Esophagus muscularis mucosa (tissue), 4 donors: ENCODE data around the gene SELL. TPM values are rescaled to one million over a fixed set of nuclear protein-coding genes. Genes with fewer than 3 reads are reported as not detected.
"Not testable (repeated sequence)": the region's sequence is repeated elsewhere in the genome, so short reads cannot be mapped to it uniquely, and the experiment has no call there.

Source experiments
- DNase-seq: peaks from one replicate; pipeline ENCODE4 v3.0.0-alpha.2; 2017; ENCODE audit errors: extremely low spot score
- H3K27ac ChIP-seq, 4 donors: fragments of 200-600 bp; sonication (generic); replicated peaks in 1 of 4; 1 replicate in 3 of 4; 2 replicates in 1 of 4; pipeline ENCODE4 v1.5.1; 2016 to 2019; ENCODE audit warnings: mild to moderate bottlenecking in 1 of 4
- H3K27me3 ChIP-seq, 4 donors: fragments of 200-600 bp; sonication (generic); one replicate each; pipeline versions ENCODE4 v1.5.1 to v1.6.0; 2016 to 2019
- H3K36me3 ChIP-seq, 4 donors: fragments of 200-600 bp; sonication (generic); one replicate each; pipeline ENCODE4 v1.5.1; 2016 to 2019
- H3K4me1 ChIP-seq, 4 donors: fragments of 200-600 bp; sonication (generic); one replicate each; pipeline ENCODE4 v1.5.1; 2016 to 2019
- H3K4me3 ChIP-seq, 4 donors: fragments of 200-600 bp; sonication (generic); 1 replicate in 2 of 4; 2 replicates in 2 of 4; pipeline ENCODE4 v1.5.1; 2016 to 2019; ENCODE audit warnings: mild to moderate bottlenecking in 4 of 4, moderate library complexity in 1 of 4
- H3K9me3 ChIP-seq, 4 donors: fragments of 200-600 bp; sonication (generic); 1 replicate in 3 of 4; 2 replicates in 1 of 4; pipeline ENCODE4 v1.5.1; 2016 to 2019
- EP300 ChIP-seq: sonication (generic); formaldehyde crosslinking; IDR thresholded peaks from one replicate; pipeline ENCODE4 v1.6.1; 2017; ENCODE audit warnings: antibody characterized with exemption
- POLR2A ChIP-seq: fragments of 450-650 bp; IDR thresholded peaks from one replicate; pipeline ENCODE4 v1.6.1; 2017; ENCODE audit warnings: antibody characterized with exemption, moderate library complexity, mild to moderate bottlenecking, low read depth
- POLR2AphosphoS5 ChIP-seq, 2 donors: sonication (generic); formaldehyde crosslinking; IDR thresholded peaks; one replicate each; pipeline ENCODE4 v1.6.1; 2017; ENCODE audit warnings: antibody characterized with exemption in 2 of 2
- WGBS: methylation state at CpG from one replicate; pipeline ENCODE4 v1.1.5; 2018; 5-methylcytosine and 5-hydroxymethylcytosine counted together
- intact Hi-C: fragments of 100-400 bp; cut with DNase I; formaldehyde crosslinking; loops from one replicate; pipeline ENCODE4 v1.15.1; 2023
- total RNA-seq, 4 donors: library from RNA; depleted of rRNA; stranded (reverse); fragments of >200 nt; gene quantifications; one replicate each; pipeline versions ENCODE4 v1.1.0 to v1.2.1, GENCODE V29; 2016
- TF ChIP-seq, protein P1 (sequence below), 3 experiments: fragments of 200-600 bp in 2 of 3; fragments of 450-650 bp in 1 of 3; sonication (generic) in 2 of 3; IDR thresholded peaks; one replicate each; pipeline ENCODE4 v1.5.1; 2017 to 2019; ENCODE audit warnings: antibody characterized with exemption in 3 of 3, mild to moderate bottlenecking in 2 of 3, moderate library complexity in 1 of 3

The SELL gene
- total RNA-seq, 4 donors from 2014 or later, result 0.42 to 11.9 (median 0.86) TPM

DNA sequence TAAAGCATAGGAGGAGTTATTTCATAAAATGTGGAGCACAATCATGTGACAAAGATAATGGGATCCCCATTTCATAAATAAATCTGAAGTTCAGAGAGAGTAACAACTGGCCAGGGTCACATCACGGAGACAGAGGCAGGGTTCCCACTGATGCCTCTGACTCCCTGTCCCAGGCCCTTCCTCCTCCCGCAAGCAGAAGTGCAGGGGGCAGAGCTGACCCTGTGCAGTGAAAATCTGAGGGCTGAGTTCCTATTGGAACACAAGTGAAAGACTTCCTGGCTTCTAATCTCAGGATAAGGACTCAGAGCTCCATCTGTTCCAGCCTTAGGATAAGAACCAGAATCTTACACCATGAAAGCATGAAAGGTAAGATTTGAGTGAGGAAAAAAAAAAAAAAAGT is 22.0 kb downstream of the SELL start:
- Histone ChIP-seq H3K36me3 (no peaks in the 10 kb centered on the region), H3K27ac (no peak overlapping the region), H3K9me3 (no peaks in the 10 kb centered on the region), H3K4me1 (no peaks in the 10 kb centered on the region), H3K4me3 (no peak overlapping the region), H3K27me3 (peaks cover 0 to 8% (median 0%) of the 10 kb centered on the region in 4 donors)
- WGBS, result 78% methylated on average over 2 of the region's 2 CpGs
- intact Hi-C loops, result no loop called here
- no peak for DNase-seq
- TF ChIP-seq, protein P1, sequence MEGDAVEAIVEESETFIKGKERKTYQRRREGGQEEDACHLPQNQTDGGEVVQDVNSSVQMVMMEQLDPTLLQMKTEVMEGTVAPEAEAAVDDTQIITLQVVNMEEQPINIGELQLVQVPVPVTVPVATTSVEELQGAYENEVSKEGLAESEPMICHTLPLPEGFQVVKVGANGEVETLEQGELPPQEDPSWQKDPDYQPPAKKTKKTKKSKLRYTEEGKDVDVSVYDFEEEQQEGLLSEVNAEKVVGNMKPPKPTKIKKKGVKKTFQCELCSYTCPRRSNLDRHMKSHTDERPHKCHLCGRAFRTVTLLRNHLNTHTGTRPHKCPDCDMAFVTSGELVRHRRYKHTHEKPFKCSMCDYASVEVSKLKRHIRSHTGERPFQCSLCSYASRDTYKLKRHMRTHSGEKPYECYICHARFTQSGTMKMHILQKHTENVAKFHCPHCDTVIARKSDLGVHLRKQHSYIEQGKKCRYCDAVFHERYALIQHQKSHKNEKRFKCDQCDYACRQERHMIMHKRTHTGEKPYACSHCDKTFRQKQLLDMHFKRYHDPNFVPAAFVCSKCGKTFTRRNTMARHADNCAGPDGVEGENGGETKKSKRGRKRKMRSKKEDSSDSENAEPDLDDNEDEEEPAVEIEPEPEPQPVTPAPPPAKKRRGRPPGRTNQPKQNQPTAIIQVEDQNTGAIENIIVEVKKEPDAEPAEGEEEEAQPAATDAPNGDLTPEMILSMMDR (IDR thresholded peaks at IDR 0.05), result no peak
- no peak for TF ChIP-seq EP300
- TF ChIP-seq POLR2AphosphoS5 (IDR thresholded peaks at IDR 0.05), result no peak
- TF ChIP-seq POLR2A, result no peak

DNA sequence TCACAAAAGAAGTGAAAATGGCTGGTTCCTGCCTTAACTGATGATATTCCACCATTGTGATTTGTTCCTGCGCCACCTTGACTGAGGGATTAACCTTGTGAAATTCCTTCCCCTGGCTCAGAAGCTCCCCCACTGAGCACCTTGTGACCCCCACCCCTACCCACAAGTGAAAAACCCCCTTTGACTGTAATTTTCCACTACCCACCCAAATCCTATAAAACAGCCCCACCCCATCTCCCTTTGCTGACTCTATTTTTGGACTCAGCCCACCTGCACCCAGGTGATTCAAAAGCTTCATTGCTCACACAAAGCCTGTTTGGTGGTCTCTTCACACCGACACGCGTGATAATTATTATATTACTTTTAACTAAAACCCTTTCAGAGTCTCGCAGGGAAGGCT is 23.0 kb downstream of the SELL start:
- H3K4me3 ChIP-seq, H3K9me3 ChIP-seq, H3K36me3 ChIP-seq, H3K4me1 ChIP-seq, H3K27ac ChIP-seq, DNase-seq, intact Hi-C loops: not testable (repeated sequence)
- WGBS, result 96% methylated on average over 5 of the region's 5 CpGs
- peaks cover 0 to 18% (median 0%) of the 10 kb centered on the region in 4 donors for H3K27me3 ChIP-seq

DNA sequence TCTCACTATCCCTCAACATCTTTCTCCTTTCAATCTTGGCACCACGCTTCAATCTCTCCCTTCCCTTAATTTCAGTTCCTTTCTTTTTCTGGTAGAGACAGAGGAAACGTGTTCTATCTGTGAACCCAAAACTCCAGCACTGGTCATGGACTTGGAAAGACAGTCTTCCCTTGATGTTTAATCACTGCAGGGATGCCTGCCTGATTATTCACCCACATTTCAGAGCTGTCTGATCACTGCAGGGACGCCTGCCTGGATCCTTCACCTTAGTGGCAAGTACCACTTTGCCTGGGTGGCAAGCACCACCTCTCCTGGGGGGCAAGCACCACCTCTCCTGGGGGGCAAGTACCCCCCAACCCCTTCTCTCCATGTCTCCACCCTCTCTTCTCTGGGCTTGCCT is 27.8 kb downstream of the SELL start:
- H3K36me3 ChIP-seq, result no peaks in the 10 kb centered on the region
- no peaks in the 10 kb centered on the region for H3K9me3 ChIP-seq
- intact Hi-C loops, result no loop called here
- no peak overlapping the region for H3K4me3 ChIP-seq
- no peak for DNase-seq
- no peak overlapping the region for H3K27ac ChIP-seq
- H3K4me1 ChIP-seq, result no peaks in the 10 kb centered on the region
- TF ChIP-seq POLR2AphosphoS5 (IDR thresholded peaks at IDR 0.05) (no peak), POLR2A (no peak), EP300 (no peak)
- TF ChIP-seq, protein P1 (IDR thresholded peaks at IDR 0.05), result no peak
- H3K27me3 ChIP-seq, result peaks cover 0 to 29% (median 0%) of the 10 kb centered on the region in 4 donors
- 76% methylated on average over 3 of the region's 3 CpGs for WGBS

DNA sequence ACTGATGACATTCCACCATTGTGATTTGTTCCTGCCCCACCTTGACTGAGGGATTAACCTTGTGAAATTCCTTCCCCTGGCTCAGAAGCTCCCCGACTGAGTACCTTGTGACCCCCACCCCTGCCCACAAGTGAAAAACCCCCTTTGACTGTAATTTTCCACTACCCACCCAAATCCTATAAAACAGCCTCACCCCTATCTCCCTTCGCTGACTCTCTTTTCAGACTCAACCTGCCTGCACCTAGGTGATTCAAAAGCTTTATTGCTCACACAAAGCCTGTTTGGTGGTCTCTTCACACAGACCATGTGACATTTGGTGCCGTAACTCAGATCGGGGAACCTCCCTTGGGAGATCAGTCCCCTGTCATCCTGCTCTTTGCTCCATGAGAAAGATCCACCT is 28.3 kb downstream of the SELL start:
- H3K4me1 ChIP-seq, H3K9me3 ChIP-seq, H3K27ac ChIP-seq, DNase-seq, H3K4me3 ChIP-seq, H3K36me3 ChIP-seq, intact Hi-C loops: not testable (repeated sequence)
- 81% methylated on average over 4 of the region's 4 CpGs for WGBS
- H3K27me3 ChIP-seq, result peaks cover 0 to 29% (median 0%) of the 10 kb centered on the region in 4 donors

DNA sequence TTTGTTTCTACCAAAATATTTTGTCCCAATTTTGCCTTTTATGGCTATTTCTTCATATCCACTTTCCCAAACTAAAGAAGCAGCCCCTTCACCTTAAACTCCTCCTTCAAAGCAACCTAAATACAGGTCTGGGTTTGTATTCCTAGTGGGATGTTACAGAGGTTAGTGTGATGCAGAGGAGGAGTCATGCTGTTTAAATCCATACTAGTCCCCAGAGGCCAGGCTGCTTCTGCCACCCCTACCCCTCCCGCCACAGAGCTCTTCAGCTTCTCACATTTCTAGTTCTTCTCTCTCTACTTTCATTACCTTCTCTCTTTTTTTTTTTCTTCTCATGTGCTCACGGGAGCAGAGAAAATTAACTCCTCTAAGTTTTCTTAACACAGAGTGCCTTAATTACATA is 29.3 kb downstream of the SELL start:
- WGBS, result 36% methylated on average over 2 of the region's 2 CpGs
- peaks cover 0 to 29% (median 0%) of the 10 kb centered on the region in 4 donors for H3K27me3 ChIP-seq
- intact Hi-C loops, result no loop called here
- no peak for DNase-seq
- H3K9me3 ChIP-seq, result no peaks in the 10 kb centered on the region
- TF ChIP-seq EP300 (no peak), POLR2A (no peak), POLR2AphosphoS5 (IDR thresholded peaks at IDR 0.05) (no peak)
- TF ChIP-seq, protein P1 (IDR thresholded peaks at IDR 0.05), result no peak
- H3K27ac ChIP-seq, result no peak overlapping the region
- no peaks in the 10 kb centered on the region for H3K4me1 ChIP-seq
- no peak overlapping the region for H3K4me3 ChIP-seq
- no peaks in the 10 kb centered on the region for H3K36me3 ChIP-seq

DNA sequence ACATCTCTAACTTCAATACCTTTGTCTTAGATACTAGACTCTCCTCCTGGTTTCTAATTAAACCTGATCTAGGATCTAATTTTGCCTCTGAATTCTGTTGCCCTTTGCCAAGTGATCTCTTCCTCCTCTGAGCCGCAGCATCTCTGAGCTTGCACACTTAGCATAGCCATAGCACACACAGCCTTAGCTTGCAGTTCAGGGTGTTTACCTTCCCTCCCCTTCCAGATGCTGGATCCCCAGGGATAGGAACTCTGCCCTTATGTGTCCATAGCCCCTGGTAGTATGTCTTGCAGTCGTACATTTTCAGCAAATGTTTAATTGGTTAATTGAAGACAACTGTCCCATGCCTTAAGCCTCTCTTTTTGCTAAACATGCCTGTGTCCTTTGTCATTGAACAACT is 30.3 kb downstream of the SELL start:
- intact Hi-C loops, result no loop called here
- no peaks in the 10 kb centered on the region for H3K36me3 ChIP-seq
- 37% methylated on average over 2 of the region's 2 CpGs for WGBS
- DNase-seq, result no peak
- no peaks in the 10 kb centered on the region for H3K9me3 ChIP-seq
- TF ChIP-seq, protein P1 (IDR thresholded peaks at IDR 0.05), result no peak
- TF ChIP-seq EP300 (no peak), POLR2AphosphoS5 (IDR thresholded peaks at IDR 0.05) (no peak), POLR2A (no peak)
- no peaks in the 10 kb centered on the region for H3K4me1 ChIP-seq
- peaks cover 0 to 29% (median 0%) of the 10 kb centered on the region in 4 donors for H3K27me3 ChIP-seq
- no peak overlapping the region for H3K27ac ChIP-seq
- no peak overlapping the region for H3K4me3 ChIP-seq
